Stimulated activated memory B cell treated with anti-CD40 and anti-IgM and Interleukin-4, amounts not matched to agents 10 μg/mL and 1 μg/mL and 100 μg/mL, for 72 hours (primary cell): ENCODE measurements around the gene TBC1D2B.

Experiments
- ATAC-seq: fragments of 150-1000 bp; cut with Tn5 transposase; 2 replicates; pipeline ENCODE4 v1.10.0; 2021
- H3K27ac Mint-ChIP-seq: one replicate; pipeline ENCODE4 v1.8.0; 2022; ENCODE audit warnings: mild to moderate bottlenecking, mixed read lengths
- H3K27me3 Mint-ChIP-seq: one replicate; pipeline ENCODE4 v1.8.0; 2022; ENCODE audit warnings: mixed read lengths
- H3K36me3 Mint-ChIP-seq: one replicate; pipeline ENCODE4 v1.8.0; 2022; ENCODE audit warnings: mixed read lengths
- H3K4me1 Mint-ChIP-seq: one replicate; pipeline ENCODE4 v1.8.0; 2022; ENCODE audit warnings: mixed read lengths
- H3K4me3 Mint-ChIP-seq: one replicate; pipeline ENCODE4 v1.8.0; 2022; ENCODE audit warnings: mild to moderate bottlenecking, moderate library complexity, mixed read lengths
- H3K9me3 Mint-ChIP-seq: one replicate; pipeline ENCODE4 v1.8.0; 2022; ENCODE audit warnings: mixed read lengths

TBC1D2B gene

DNA sequence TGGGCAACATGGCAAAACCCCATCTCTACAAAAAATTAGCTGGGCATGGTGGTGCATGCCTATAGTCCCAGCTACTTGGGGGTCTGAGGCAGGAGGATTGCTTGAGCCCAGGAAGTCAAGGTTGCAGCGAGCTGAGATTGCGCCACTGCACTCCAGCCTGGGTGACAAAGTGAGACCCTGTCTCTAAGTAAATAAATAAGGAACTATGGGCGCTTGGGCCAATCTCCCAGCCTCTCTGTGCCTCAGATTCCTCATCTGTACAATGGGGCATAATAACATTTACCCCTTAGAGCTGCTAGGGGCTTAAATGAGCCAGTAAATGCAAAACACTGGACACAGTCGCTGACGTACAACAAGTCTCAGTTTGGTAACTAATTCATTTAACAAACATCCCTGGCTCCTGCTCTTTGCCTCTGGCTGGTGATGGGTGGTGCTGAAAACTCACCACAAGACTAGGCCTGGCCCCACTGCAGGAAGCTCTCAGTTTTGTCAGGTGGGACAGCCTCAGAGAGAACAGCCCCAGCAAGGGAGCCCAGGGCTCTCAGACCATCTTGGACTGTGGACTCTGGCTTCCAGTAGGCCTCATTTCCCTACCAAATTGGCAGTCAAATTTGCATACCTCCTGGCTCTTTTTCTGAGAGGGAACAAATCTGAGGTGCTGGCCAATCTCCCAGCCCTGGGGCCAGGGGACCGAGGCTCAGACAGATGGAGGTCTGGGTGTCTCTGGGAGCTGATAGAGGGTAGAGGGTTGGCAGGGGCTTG is 6.4 kb upstream of the TBC1D2B start:
- Mint-ChIP-seq H3K4me3 (no peak overlapping the region), H3K4me1 (peaks cover 38% of the 10 kb centered on the region), H3K27me3 (no peaks in the 10 kb centered on the region), H3K36me3 (no peaks in the 10 kb centered on the region), H3K27ac (no peak overlapping the region), H3K9me3 (no peaks in the 10 kb centered on the region)
- ATAC-seq, result no peak

GRCh38 chr15:78083186-78083585 is 5.7 kb upstream of the TBC1D2B start:
- no peaks in the 10 kb centered on the region for H3K36me3 Mint-ChIP-seq
- no peak for ATAC-seq
- no peaks in the 10 kb centered on the region for H3K9me3 Mint-ChIP-seq
- no peaks in the 10 kb centered on the region for H3K27me3 Mint-ChIP-seq
- H3K4me1 Mint-ChIP-seq, result peaks cover 32% of the 10 kb centered on the region
- peak overlapping the region; percentile 31 for H3K27ac Mint-ChIP-seq
- H3K4me3 Mint-ChIP-seq, result no peak overlapping the region

- H3K4me3 Mint-ChIP-seq, result no peak overlapping the region
- H3K9me3 Mint-ChIP-seq, result no peaks in the 10 kb centered on the region
- no peak for ATAC-seq
- peaks cover 32% of the 10 kb centered on the region for H3K4me1 Mint-ChIP-seq
- H3K36me3 Mint-ChIP-seq, result no peaks in the 10 kb centered on the region
- no peaks in the 10 kb centered on the region for H3K27me3 Mint-ChIP-seq
- H3K27ac Mint-ChIP-seq, result peak overlapping the region; percentile 31
Observed at GRCh38 chr15:78082743-78083110, 5.2 kb upstream of the TBC1D2B start.

- Mint-ChIP-seq H3K27me3 (no peaks in the 10 kb centered on the region), H3K27ac (peak overlapping the region; percentile 31), H3K36me3 (no peaks in the 10 kb centered on the region), H3K9me3 (no peaks in the 10 kb centered on the region), H3K4me3 (no peak overlapping the region), H3K4me1 (peaks cover 28% of the 10 kb centered on the region)
- no peak for ATAC-seq
Observed at GRCh38 chr15:78082106-78082742, 4.7 kb upstream of the TBC1D2B start.

DNA sequence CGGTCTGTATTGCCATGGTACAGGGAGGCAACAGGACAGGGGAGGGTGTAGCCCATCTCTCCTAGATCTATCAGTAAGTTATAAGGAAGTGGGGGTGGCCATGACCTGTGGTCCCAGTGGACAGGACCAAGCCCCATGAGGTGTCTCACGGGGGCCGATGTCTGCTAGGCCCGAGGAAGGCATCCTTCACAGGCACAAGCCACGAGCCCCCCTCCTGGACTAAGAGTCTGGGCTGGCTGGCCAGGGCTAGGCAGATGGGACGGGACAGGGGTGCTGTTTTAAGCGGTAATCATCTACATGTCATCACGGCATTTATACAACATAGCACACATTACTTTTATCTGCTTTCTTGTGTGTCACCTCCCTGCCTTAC is 2.6 kb upstream of the TBC1D2B start:
- ATAC-seq, result no peak
- H3K27ac Mint-ChIP-seq, result no peak overlapping the region
- H3K27me3 Mint-ChIP-seq, result no peaks in the 10 kb centered on the region
- H3K36me3 Mint-ChIP-seq, result no peaks in the 10 kb centered on the region
- H3K9me3 Mint-ChIP-seq, result no peaks in the 10 kb centered on the region
- no peak overlapping the region for H3K4me3 Mint-ChIP-seq
- peaks cover 38% of the 10 kb centered on the region for H3K4me1 Mint-ChIP-seq

DNA sequence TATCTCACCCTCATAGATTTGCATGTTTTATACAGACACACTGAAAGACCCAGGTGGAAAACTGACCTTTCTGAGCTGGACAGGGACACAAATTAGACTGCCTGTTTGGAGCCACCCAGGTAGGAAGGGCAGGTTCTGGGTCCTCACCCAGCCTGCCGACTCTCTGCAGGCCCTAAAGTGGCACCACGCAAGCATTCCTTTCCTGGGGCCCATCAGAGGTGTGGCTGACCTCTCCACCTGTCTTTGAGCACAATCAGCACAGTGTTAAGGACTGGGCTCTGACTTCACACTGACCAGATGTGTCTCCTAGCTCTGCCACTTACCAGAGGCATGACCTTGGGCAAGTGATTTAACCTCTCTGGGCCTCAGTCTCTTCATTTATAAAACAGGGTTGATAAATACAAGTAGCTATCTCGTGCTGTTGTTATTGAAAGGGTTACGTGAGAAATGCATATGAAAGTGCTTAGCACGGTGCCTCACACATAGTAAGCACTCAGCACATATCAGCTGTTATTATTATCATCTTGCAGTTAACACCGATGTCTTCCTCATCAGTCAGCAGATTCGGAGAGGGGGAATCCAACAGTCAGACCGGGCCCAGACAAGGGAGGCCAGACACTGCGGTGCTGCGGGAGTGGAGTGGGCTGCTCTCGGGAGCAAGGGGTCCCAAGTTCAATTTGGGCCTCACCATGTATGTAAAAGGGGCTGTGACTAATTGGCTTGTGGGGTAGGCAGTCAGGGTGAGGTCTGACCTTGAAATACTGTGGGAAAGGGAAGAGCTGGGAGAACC is 2.0 kb upstream of the TBC1D2B start:
- Mint-ChIP-seq H3K36me3 (no peaks in the 10 kb centered on the region), H3K27ac (no peak overlapping the region), H3K4me3 (no peak overlapping the region), H3K9me3 (no peaks in the 10 kb centered on the region), H3K4me1 (peaks cover 38% of the 10 kb centered on the region), H3K27me3 (no peaks in the 10 kb centered on the region)
- ATAC-seq, result no peak

DNA sequence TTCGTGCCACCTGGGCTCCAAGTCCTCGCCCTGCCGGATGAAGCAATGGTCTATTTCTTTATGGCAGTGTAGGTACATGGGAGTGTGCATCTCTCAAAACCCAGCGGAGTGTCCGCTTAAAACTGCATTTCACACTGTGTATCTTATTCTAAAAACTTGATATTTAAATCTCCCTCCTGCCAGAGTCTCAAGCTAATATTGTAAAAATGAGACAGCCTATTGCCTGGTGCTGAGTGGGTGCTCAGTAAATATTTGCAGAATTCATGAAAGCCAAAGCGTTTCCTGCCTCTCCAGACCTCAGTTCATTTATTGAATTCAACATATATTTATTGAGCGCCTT is 330 bp upstream of the TBC1D2B start:
- Mint-ChIP-seq H3K4me3 (peak overlapping the region; percentile 81), H3K27ac (peak overlapping the region; percentile 69), H3K27me3 (no peaks in the 10 kb centered on the region), H3K4me1 (peaks cover 35% of the 10 kb centered on the region), H3K9me3 (no peaks in the 10 kb centered on the region), H3K36me3 (no peaks in the 10 kb centered on the region)
- ATAC-seq, result no peak

- Mint-ChIP-seq H3K4me3 (peak overlapping the region; percentile 86), H3K27me3 (no peaks in the 10 kb centered on the region), H3K36me3 (no peaks in the 10 kb centered on the region), H3K9me3 (no peaks in the 10 kb centered on the region), H3K27ac (peak overlapping the region; percentile 69), H3K4me1 (peaks cover 28% of the 10 kb centered on the region)
- ATAC-seq, result no peak
Observed at GRCh38 chr15:78076231-78077052, 1.1 kb downstream of the TBC1D2B start.

DNA sequence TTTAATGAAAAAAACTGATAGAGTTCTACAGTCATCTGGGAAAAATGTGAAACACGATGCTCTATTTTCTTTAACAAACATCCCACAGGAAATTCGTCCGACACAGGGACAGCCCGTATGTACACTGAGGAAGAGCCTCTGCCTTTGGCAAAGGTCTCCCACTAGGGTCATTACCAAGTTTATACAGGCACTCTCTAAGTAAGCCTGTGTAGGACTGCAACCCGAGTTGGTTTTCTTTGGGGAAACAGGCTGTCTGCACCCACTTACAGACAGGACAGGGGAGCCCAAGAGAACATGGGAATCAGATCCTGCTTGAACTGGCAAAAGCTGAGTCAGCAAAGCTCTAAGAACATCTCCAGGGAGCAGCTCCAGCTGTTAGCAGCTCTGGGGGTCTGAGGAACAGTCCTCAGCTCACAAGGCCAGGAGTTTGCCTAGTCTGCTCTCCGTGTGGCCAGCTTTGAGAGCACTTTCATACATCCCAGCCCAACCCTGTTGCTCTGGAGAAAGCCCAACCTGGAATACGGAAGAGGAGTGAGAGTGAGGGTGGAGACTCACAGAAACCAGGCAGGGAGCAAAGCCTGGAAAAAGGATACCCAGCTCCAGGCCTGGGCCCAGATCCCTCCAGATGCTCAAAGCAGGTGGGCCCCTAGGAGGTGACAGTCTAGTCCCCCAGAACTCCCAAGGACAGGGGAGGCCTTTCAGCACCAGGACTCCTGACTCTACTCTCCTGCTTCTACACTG is 1.9 kb downstream of the TBC1D2B start:
- peak overlapping the region; percentile 26 for H3K4me3 Mint-ChIP-seq
- no peaks in the 10 kb centered on the region for H3K27me3 Mint-ChIP-seq
- H3K4me1 Mint-ChIP-seq, result peaks cover 28% of the 10 kb centered on the region
- no peak for ATAC-seq
- no peak overlapping the region for H3K27ac Mint-ChIP-seq
- H3K9me3 Mint-ChIP-seq, result no peaks in the 10 kb centered on the region
- H3K36me3 Mint-ChIP-seq, result no peaks in the 10 kb centered on the region

GRCh38 chr15:78073046-78073787 is 4.3 kb downstream of the TBC1D2B start:
- no peak overlapping the region for H3K27ac Mint-ChIP-seq
- ATAC-seq, result no peak
- H3K4me3 Mint-ChIP-seq, result no peak overlapping the region
- H3K9me3 Mint-ChIP-seq, result no peaks in the 10 kb centered on the region
- H3K27me3 Mint-ChIP-seq, result no peaks in the 10 kb centered on the region
- H3K4me1 Mint-ChIP-seq, result peaks cover 28% of the 10 kb centered on the region
- H3K36me3 Mint-ChIP-seq, result no peaks in the 10 kb centered on the region

DNA sequence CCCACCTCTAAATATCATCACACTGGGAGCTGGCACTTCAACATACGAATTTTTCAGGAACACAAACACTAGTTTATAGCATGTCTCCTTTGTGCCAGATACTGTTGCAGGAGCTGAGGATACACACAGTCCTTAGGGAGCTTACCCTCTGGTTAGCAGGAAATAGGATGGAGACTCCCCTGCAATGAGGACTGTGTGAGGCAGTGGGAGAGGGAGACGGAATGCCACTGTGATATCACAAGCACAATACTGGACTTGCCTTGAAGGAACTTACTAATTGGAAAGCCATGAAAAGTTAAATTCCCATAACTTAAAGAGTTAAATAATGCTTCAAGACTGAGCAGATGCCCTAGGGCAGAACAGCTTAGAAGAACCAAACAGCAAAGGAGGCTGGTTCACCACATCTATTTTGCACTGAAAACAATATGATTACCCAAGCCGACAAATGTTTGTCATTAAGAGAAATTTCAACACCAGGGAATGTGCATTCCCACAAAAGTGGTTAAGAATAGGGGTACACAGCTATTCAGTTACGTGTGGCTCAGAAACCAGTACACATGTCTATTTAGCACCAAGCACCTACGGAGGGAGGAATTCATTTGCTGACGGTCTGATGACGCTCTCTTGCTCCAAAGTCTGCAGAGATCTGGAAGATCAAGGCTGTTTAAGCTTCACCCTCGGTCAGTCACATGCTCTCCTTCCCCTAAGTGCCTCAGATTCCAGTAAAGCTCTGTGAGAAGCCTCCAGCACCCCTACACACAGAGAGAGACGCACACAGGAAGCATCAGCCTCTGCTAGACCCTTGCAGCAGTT is 5.2 kb downstream of the TBC1D2B start:
- Mint-ChIP-seq H3K36me3 (no peaks in the 10 kb centered on the region), H3K9me3 (no peaks in the 10 kb centered on the region), H3K4me1 (peaks cover 23% of the 10 kb centered on the region)

GRCh38 chr15:78071383-78071782 is 6.1 kb downstream of the TBC1D2B start:
- Mint-ChIP-seq H3K4me3 (no peak overlapping the region), H3K36me3 (no peaks in the 10 kb centered on the region), H3K4me1 (peaks cover 16% of the 10 kb centered on the region), H3K27me3 (no peaks in the 10 kb centered on the region), H3K27ac (no peak overlapping the region), H3K9me3 (no peaks in the 10 kb centered on the region)
- ATAC-seq, result no peak

More for the DNA sequence above, 5.2 kb downstream of the TBC1D2B start:
- Mint-ChIP-seq H3K27me3 (no peaks in the 10 kb centered on the region), H3K27ac (no peak overlapping the region), H3K4me3 (no peak overlapping the region)
- ATAC-seq, result no peak

- Mint-ChIP-seq H3K9me3 (no peaks in the 10 kb centered on the region), H3K27me3 (no peaks in the 10 kb centered on the region), H3K27ac (peak overlapping the region; percentile 43), H3K36me3 (no peaks in the 10 kb centered on the region), H3K4me3 (no peak overlapping the region), H3K4me1 (peaks cover 7% of the 10 kb centered on the region)
- no peak for ATAC-seq
Observed at GRCh38 chr15:78070049-78070700, 7.3 kb downstream of the TBC1D2B start.
